ENCODE results near the gene NTM.

Gene NTM

DNA sequence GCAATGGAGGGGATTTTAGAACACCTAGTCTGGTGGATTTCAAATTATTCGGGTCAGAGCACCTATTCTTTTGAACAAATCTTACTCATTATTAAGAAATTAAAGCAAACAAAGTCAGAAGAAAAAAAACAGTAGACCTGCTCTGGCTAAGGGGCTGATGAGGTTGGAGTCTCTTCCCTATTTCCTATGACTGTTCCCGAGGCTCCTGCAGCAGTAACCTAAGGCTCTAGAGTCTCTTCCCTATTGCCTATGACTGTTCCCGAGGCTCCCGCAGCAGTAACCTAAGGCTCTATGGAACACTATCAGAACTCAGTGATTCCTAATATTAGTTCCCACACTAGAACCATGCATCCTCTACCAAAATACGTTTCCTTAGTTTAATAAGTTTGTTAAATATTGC is 607.9 kb downstream of the NTM start:
- DNase-seq, result no peak

DNA sequence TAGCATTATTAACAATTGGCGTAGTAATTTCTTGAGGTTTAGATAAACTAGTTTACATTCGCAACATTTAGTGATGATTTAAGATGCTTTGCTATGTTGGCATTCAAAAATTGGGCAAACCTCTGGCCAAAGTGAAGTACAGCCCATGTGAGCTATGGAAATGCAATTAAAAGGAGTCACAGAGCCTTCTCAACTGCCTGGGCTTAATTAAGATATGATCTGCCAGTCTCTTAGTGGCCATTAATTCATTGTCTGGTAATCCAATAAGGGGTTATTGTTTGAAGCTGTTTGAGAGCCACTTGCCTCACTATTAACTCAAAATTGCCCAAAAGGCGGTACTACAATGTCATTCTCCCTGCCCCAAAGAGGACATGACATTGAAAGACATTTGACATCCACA is 608.9 kb downstream of the NTM start:
- DNase-seq, result no peak

DNA sequence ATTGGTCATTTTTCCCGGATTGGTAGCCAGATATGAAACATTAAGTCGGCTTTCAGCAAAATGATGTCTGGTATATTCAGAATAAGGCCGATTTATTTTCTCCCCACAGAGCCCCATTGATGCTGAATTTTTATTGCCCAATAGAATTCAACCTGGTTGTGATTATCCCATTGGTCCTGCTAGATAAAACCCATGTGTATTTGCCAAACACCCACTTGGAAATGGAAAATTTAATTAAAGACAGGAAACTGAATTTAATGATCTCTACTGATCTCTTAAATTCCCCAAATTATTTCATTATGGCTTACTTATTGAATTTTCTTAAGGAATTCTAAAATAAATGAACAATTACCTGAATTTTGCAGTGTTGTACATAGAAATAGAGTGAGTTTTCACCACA is 609.8 kb downstream of the NTM start:
- no peak for DNase-seq

DNA sequence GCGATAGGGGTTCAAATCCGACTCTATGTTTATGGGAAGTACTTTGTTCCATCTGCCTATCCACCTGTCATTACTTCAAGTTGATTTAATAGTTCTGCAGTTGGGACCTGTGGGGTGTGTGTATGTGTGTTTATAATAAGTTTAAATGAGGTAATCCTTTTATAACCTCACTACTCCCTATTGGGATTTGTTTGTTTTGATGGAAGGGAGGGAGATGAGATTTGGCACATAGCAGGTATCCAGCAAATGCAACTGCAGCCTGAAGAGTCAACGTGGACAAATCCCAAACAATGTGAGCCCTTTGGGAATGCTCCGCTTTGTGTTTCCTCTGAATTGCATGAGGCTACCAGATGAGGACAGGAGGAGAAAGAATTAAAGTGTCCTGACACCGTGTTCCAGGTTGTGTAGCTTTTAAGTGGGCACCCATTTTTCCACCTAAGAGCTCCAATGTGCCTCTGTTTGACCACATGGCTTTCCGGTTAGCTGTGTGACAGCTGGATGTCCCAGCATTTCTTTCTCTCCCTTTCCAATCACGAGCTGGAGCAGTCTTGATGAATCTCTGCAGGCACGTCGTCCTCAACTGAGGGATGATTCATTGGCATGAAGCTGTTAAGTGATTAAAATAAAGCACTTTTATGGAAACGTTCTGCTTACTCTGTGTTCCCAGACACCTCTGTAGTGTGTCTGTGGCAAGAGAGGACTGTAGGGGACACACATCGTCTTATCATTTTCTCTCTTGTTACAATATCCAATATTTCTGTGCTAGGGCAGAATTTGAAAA is 610.7 kb downstream of the NTM start:
- peak; percentile 37 for DNase-seq

DNA sequence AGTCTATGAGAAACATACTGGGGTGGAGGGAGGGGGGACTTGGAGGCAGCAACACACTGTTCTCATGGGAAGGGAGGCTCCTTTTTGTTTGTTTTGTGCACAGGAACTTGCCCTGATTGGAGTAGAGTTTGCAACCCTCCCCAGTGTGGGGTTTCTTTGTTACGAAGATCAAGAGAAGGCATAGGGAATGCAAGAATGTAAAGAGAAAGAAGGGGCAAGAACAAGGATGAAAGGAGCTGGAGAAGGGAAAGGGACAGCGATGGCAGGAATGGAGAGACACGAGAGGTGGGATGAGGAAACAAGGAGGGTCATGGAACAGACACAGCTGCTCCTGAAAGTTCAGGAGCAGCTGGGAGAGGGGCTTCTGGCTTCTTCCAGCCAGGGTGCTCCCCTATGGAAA is 611.7 kb downstream of the NTM start:
- no peak for DNase-seq

DNA sequence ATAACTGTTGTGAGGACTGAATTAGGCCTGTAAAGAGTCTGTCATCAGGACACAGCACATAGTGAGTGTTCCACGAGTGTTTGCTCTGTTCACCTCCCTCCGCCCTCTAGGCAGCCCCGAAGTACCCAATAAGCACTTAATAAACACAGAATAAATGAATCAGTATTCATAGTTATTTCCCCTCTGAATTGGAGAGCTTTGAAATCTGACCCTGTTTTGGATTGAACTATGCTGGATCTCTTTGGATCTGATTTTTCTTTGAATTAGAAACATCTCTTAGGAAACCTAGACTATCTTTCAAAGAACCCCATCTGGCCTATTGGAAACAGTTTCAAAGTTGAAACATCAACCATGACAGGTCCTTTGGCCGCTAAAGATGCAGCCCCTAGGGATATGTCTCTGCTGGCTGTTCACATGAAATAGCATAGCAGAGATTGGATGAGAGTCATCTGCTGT is 615.5 kb downstream of the NTM start:
- no peak for DNase-seq

DNA sequence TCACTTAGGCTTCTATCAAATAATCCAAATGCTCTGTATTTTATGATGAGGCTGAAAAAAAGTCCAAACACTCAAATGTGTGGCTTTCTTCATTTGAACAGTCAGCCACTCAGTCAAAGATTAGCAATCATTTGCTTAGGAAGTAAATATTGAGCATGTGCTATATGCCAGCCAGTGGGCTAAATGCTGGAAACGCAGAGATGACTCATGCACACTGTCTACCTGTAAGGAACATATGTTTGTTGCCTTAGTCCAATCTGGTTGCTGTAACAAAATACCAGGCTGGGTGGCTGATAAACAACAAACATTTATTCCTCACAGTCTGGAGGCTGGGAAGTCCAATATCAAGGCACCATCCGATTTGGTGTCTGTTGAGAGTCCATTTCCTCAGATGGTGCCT is 617.3 kb downstream of the NTM start:
- DNase-seq, result no peak

DNA sequence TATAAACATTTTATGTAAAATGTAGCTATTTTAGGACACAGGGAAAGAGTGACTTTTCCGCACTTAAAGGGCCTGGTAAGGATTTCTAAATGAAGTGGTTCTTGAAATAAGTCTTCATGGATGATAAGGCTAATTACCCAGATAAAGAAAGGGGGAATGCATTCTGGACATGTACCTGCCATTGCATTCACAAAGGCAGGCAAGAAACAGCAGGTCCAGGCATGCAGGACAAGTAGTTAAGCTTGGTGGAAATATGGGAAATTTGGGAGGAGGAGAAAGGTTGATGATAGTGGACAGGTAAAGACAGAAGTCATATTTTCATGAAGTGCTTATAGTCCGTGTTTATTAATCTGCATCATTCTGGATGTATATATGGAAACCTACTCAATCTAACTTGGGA is 621.2 kb downstream of the NTM start:
- no peak for DNase-seq

DNA sequence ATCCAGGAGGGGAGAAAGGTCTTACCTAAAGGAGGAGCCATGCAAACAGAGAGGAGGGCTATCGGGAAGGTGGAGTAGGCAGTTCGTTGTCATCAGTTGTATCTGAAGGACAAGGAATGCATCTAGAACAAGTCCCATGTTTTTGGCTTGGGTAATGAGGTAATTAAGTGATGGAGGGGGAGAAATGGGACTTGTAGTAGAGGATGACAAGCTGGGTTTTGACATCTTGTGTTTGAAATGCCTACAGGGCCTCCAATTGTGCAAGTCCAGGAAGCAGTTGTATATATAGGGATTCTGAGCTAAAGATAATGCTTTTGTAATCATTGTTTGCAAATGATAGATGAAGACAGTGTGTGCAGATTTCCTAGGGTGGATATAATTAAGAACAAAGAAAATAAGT is 622.8 kb downstream of the NTM start:
- DNase-seq, result no peak

DNA sequence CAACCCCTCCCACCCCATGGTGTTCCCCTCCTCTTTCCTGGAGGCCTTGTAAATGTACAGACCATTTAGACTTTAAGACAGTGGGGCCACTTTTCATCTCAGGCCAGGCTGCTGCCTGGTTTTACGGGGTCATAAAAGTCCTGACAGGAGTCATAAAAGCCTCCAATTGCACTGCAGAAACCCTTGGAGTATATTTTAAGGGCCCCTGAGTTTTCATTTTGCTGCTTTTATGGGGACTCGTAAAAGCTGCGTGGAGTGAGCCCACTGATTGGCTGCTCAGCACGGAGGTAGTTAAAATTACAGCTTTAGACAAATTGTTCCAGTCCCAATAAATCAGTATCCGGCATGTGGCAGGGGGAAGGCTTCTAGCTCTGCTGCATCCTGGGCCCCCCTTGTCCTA is 627.6 kb downstream of the NTM start:
- no peak for DNase-seq

DNA sequence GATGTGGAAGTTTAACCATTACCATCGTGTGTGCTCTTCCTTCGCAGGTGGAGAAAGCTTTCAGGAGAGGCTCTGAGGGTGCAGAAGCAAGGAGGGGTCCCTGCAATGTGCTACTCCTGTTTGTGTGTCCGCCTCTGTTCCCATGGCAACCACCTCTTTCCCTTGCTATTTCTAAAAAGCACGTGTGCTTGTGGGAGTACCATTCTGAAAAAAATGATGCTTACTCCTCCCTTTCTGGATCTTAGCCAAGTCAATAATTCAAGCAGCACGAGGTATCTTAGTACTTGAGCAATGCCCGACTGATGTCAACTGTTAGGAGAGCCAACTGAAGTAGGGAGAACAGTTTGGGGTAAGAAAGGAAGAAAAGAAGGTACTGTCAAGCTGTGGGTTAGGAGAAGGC is 628.7 kb downstream of the NTM start:
- no peak for DNase-seq

DNA sequence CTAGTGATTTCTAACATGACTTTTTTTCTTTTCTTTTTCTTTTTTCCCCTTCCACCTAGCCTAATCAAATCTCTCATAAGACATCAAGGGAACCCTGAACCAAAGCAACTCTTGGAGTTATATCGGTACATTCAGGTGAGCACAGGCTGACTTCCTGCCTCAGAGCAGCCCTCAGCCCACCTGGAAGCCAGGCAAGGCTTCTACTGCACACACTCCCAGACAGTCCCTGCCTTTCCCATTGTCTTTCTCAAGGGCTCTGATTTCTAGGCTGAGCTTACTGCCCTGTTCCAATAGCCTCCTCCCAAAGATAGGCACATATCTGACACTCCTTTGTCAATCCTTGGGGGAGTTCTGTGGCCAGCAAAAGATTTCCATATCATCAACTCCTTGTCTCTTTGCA is 629.5 kb downstream of the NTM start:
- DNase-seq, result no peak

DNA sequence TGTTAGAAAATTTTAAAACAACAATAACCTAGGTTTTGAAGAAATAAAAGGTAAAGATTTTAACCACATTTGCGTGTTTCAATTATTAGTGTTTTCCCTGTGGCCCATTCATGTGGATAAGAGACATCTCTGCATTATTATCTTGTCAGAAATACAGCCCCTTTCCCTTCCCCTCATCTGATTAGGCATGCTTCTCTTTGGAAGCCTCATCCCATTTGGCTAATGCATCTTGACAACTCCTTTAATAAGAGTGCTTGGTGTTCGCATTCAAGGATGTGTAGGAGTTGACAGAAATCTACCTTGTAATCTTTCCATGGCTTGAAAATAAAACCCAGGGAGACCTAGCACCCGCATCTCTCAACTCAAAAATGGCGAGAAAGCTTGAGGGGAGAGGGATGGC is 635.5 kb downstream of the NTM start:
- DNase-seq, result no peak

DNA sequence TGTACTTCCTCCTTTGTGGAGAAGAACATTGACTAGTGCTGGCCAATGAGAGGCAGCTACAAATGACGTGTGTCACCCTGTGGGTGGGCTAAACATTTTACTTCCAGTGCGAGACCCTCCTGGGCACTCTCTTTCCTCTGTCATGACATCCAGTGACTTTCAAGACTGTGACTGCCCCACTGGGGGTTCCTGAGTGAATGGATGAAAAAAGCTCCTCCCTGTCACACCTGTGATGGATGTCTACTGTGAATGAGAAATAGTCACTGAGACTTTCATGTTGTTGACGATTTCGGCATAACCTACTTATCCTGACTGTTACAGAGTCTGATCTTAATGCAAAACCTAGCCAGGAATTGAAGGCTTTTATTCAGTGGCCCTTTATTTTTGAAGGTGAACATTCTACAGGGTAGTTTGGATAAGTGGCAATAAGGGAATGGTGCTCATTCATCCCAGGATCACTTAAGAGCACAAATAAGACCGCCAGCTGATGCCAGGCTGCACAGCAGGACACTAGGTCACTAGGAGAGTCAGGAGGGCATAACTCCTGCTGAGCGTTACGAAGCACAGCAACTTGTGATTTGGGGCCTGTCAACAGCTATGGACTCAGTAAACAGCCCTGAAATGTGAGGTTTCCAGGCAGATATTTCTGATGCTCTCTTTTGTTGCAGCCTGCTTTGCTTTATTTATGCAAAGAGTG is 636.6 kb downstream of the NTM start:
- DNase-seq, result no peak

DNA sequence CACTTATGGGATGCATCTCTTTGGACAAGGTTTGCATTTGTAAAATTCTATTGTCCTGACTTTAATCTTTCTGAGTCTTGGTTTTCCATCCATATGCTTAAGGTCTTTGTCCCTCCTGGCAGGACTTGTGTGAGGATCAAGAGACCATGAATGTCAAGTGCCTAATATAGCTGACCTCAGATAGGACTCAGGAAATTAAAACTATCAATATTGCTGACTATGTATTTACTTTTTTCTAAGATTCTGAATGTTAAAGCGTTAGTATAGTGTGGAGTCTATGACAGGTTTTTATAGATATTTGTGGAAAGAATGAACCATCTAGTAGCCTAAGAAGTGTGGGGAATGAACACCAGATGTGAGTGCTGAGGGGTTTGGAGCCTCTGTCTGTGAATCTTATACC is 637.8 kb downstream of the NTM start:
- no peak for DNase-seq

DNA sequence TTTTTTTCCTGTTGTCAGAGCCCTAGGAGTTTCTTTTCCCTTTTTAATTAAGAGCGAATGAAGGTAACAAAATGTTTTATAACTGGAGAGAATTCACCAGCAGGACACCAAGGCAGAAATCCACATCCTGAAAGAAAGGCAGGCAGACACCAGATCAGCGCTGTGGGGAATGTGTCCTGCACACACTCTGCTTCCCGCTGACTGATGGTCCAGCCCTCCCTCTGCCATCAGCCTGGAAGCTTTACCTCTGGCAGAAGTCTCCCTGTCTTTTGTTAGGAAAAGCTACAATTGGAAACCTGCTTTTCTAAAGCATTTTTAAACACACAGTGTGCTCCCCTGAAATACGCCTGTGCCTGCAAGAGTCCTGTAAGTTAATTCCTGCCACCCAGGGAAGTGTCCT is 638.5 kb downstream of the NTM start:
- DNase-seq, result no peak

DNA sequence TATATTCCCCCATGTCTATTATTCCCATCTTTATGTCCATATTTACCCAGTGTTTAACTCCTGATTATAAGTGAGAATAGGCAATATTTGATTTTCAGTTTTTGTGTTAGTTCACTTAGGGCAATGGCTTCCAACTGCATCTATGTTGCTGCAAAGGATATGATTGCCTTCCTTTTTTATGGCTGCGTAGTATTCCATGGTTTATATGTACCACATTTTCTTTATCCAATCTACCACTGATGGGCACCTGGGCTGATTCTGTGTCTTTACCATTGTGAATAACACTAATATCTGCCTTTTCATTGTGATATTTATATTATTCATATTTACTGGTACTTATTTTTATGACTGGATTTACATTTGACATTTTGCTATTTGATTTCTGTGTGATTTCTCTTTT is 649.6 kb downstream of the NTM start:
- no peak for DNase-seq

DNA sequence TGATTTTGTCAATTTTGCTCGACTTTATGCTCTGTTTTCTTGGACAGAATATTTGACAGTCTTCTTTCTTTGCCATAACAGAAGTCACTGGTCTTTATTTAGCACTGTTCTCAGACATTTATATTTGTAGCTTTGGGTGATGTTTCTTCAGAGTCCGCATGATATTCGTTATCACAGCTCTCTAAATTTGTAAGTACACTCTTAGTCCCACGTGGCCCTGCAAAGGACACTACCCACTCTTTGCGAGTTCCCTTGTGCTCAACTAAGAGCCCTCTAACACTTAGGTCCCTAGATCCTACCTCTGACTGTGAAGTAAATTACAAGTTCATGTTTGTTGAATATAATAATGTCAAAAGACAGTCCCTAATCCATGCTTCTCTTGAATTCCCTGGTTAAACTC is 651.9 kb downstream of the NTM start:
- no peak for DNase-seq

DNA sequence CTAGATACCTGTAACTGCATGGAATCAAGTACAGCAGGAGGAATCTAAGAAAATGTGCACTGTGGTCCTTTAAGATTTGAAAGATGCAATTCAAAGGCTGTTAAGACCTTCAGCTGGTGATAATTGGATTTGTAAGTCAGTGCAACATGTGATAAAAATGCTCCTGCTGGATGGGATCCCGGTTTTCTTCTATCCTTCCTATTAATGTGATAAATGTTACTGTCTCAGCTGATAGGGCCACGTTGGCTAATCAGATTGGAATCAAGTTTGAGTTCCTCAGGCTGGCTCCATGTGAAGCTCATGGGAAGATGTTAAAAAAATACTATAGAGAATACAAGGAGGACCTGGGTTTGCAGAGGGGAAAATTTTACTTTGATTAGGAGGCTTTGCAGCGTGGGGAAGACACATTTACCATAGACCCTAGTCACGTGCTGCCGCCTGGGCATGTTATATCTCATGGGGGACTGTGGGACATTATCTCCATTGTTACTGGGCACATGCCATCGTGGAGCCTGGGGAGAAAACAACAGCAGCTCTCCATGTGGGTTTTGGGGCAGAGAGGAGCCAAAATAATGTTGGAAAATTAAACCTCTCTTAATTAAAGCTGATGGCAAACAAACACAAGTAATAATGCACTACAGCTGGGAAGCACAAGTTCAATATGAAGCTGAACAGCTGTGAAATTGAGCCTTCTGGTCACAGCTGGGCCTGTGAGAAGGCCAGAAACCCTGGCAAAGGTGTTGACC is 652.5 kb downstream of the NTM start:
- DNase-seq, result peak; percentile 89

DNA sequence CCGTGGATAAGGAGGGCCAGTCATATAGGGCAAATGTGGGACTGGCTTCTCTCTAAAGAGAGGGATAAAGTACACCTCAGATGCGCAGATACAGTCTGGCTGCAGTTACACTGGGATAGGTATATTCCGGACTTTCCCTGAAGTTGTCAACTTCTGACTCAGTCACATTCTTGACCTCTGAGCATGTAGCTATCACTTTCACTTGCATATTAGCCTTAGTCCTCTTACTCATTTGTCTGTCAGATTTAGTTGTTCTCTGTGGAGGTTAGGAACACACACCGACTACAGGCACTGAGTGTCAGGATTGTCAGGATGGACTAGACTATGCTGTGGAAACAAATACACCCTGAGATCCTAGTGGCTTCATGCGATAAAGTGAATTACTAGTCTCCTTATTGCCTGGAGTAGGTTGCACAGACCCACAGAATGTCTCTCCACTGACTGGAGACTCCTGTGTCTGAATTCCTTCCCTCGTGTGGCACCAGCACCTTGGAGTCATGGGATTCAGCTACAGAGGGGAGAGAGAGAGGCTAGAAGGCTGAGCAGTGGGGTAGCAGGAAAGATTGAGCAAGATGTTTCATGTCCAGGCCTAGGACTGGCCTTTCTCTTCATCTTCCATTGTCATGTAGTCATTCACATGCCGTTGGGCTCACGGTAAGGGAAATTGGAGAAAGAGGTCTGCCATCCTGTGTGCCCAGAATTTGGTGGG is 654.3 kb downstream of the NTM start:
- DNase-seq, result peak; percentile 81

DNA sequence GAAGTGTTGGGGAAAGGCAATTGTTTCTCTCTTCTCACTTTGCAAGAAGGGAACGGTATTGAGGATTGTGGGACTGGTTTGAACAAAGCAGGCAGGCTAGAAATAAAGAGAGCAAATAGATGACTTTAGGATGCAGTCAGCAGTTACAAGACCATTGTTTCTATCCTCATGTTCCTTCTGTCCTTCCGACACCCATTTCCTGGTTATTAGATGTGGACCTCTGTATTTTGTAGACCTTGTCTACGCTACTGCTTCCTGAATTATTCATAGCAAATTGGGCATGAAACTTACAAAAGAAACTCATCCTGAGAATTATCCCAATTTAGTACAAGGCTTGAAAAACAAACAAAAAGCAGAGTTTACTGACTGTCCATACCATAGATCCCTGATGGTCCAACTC is 656.3 kb downstream of the NTM start:
- no peak for DNase-seq

DNA sequence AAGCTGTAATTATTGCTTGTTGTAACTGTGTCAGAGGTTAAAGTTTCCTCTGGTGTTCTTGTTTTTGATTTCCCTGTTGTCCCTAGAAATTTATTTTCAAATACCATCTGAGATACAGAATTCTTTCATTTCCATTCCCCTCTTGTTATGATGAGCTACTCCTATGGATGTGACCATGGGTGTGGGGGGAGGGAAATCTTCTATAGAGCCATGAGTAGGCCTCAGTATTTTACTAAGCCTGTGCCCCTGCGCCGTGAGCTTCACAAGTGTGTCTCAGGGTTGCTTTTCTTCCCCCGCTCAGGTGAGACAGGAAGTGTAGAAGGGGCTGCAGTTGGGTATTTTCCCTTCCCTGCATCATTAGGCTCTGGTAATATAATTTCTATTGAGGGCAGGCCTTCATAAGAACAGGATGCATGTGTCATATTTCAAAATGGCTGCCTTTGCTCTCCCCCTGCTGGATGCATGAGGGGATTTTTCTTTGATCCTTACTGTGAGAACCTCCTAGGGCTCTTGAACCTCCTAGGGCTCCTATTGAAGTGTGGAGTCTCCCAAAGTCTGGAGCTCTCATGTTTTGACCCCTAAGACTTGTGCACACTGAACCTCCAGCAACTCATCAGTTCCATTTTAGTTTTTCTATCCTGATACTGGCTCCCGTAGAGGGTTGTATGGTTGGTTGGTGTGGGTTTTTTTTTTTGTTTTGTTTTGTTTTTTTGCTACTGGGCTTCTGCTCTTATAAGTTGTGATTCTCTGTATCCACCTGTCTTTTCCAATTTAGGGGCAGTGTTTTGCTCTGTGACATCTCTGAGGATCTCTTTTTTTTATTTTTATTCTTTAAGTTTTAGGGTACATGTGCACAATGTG is 658.2 kb downstream of the NTM start:
- DNase-seq, result peak; percentile 68
